Panc1 (cell line): Measurements from ENCODE around the gene TFDP1. TPM values are rescaled to one million over a fixed set of nuclear protein-coding genes. Genes with fewer than 3 reads are reported as not detected.

Experiments used
- ATAC-seq: fragments of 200-7000 bp; cut with Tn5 transposase; 2 replicates; pipeline ENCODE4 v1.9.1; 2020; ENCODE audit warnings: mild to moderate bottlenecking, moderate library complexity
- BruUV-seq: library from RNA; stranded (reverse); fragments of 400-500 nt; replicated peaks from 2 replicates; lab custom pipeline; 2021; lab: Mats Ljungman, UMichigan
- CTCF ChIA-PET: fragments of 300-600 bp; sonication (Branson Sonifier 250); formaldehyde crosslinking; loops from one replicate; lab custom pipeline; 2022; ENCODE audit warnings: antibody characterized with exemption; lab: Charles Lee
- POLR2A ChIA-PET: fragments of 300-600 bp; sonication (Branson Sonifier 250); formaldehyde crosslinking; loops from one replicate; lab custom pipeline; 2022; ENCODE audit warnings: antibody characterized with exemption; lab: Charles Lee
- DNase-seq: peaks from one replicate; pipeline ENCODE4 v3.0.0-alpha.2; 2010; ENCODE audit warnings: low read depth, low spot score
- H3K27ac ChIP-seq: 2 replicates; pipeline ENCODE4 v1.5.1; 2011; ENCODE audit warnings: mild to moderate bottlenecking, low read length, inconsistent platforms
- H3K27me3 ChIP-seq: fragments of 200-500 bp; sonication (Bioruptor generic); 2 replicates; pipeline ENCODE4 v1.6.0; 2014; ENCODE audit warnings: low read length, inconsistent platforms; ENCODE audit not compliant: control insufficient read depth, insufficient read depth
- H3K36me3 ChIP-seq: fragments of 200-500 bp; sonication (Bioruptor generic); 2 replicates; pipeline ENCODE4 v1.5.1; 2014; ENCODE audit warnings: inconsistent platforms, mild to moderate bottlenecking, low read length, moderate library complexity; ENCODE audit not compliant: control insufficient read depth, insufficient read depth
- H3K4me1 ChIP-seq: 2 replicates; pipeline ENCODE4 v1.5.1; 2011; ENCODE audit warnings: inconsistent platforms, mild to moderate bottlenecking, low read length, moderate library complexity; ENCODE audit not compliant: control insufficient read depth, insufficient read depth
- H3K4me3 ChIP-seq, 2 experiments: 2 replicates each; pipeline ENCODE4 v1.5.1; 2011 to 2012; ENCODE audit warnings: low read depth in 2 of 2, low read length in 2 of 2, mild to moderate bottlenecking in 2 of 2, inconsistent platforms in 1 of 2, moderate library complexity in 1 of 2
- H3K9me3 ChIP-seq: fragments of 200-500 bp; sonication (Bioruptor generic); 2 replicates; pipeline ENCODE4 v1.5.1; 2014; ENCODE audit warnings: low read depth, mild to moderate bottlenecking, inconsistent platforms, low read length, moderate library complexity; ENCODE audit not compliant: control insufficient read depth, insufficient read depth
- POLR2AphosphoS5 ChIP-seq: IDR thresholded peaks from 2 replicates; pipeline ENCODE4 v1.6.1; 2012; ENCODE audit warnings: mild to moderate bottlenecking, low read depth, low read length, moderate library complexity
- SIN3A ChIP-seq: IDR thresholded peaks from 2 replicates; pipeline ENCODE4 v1.6.1; 2012; ENCODE audit warnings: low read depth, mild to moderate bottlenecking, low read length, moderate library complexity, borderline replicate concordance; ENCODE audit not compliant: insufficient read depth
- TCF7L2 ChIP-seq: IDR thresholded peaks from 2 replicates; pipeline ENCODE4 v1.6.1; 2011; ENCODE audit warnings: mild to moderate bottlenecking, low read depth, low read length, inconsistent platforms
- in situ Hi-C: cut with HindIII; loops from 2 replicates; pipeline ENCODE4 v1.10.0; 2016; ENCODE audit warnings: low sequenced_read_pairs, low pct_unique_long_range_greater_than_20kb
- intact Hi-C: fragments of 100-400 bp; cut with micrococcal nuclease; formaldehyde crosslinking; loops from one replicate; pipeline ENCODE4 v1.10.0; 2022; ENCODE audit not compliant: unreplicated experiment
- total RNA-seq: library from RNA; stranded (reverse); gene quantifications from one replicate; pipeline ENCODE4 v1.2.1, GENCODE V29; 2021; ENCODE audit not compliant: unreplicated experiment
- TF ChIP-seq, protein P1 (sequence below), 2 experiments: IDR thresholded peaks; 2 replicates each; pipeline ENCODE4 v1.6.1; 2011 to 2012; ENCODE audit warnings: low read depth in 2 of 2, control low read depth in 1 of 2, low read length in 1 of 2, mild to moderate bottlenecking in 1 of 2, moderate library complexity in 1 of 2; ENCODE audit not compliant: insufficient read depth in 1 of 2
- TF ChIP-seq, protein P2 (sequence below): fragments of 450-650 bp; IDR thresholded peaks from 2 replicates; pipeline ENCODE4 v1.5.1; 2017; ENCODE audit warnings: mild to moderate bottlenecking

TFDP1 gene
- total RNA-seq, 1 experiment from 2014 or later, result 91.6 TPM

DNA sequence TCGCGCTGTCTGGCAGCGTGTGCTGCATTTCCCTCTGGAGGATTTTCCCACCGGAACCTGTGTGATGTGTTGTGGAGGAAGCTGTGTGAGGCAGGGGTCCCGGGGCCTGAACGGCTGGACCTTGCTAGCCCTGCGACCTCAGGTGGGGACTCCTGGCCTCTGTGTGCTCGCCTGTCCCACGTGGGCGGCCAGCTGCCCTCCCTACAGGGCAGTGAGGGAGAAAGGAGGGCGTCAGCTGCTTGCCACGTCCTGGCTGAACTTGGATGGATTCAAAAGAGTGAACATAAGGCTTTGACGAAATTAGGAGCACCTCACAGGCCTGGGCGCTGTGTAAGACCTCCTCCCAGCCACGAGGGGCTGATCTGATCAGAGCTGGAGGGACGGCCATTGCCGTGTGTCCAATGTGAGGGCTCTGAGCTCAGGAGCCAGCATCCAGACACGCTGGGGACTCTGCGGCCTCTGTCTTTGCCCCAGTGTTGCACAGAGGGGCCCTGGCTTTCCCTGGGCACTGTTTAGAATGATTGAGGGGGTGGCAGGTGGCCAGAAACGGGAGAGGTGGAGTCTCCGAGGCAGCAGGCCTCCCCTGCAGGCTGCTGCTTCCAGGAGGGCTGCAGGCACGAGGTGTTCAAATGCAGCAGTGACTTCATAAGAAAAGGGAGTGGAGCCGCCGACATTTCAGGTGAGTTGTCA lies 13.0 kb downstream of the TFDP1 start:
- no peaks in the 10 kb centered on the region for H3K36me3 ChIP-seq
- no TSS peak for BruUV-seq
- ATAC-seq, result no peak
- TF ChIP-seq, protein P1, sequence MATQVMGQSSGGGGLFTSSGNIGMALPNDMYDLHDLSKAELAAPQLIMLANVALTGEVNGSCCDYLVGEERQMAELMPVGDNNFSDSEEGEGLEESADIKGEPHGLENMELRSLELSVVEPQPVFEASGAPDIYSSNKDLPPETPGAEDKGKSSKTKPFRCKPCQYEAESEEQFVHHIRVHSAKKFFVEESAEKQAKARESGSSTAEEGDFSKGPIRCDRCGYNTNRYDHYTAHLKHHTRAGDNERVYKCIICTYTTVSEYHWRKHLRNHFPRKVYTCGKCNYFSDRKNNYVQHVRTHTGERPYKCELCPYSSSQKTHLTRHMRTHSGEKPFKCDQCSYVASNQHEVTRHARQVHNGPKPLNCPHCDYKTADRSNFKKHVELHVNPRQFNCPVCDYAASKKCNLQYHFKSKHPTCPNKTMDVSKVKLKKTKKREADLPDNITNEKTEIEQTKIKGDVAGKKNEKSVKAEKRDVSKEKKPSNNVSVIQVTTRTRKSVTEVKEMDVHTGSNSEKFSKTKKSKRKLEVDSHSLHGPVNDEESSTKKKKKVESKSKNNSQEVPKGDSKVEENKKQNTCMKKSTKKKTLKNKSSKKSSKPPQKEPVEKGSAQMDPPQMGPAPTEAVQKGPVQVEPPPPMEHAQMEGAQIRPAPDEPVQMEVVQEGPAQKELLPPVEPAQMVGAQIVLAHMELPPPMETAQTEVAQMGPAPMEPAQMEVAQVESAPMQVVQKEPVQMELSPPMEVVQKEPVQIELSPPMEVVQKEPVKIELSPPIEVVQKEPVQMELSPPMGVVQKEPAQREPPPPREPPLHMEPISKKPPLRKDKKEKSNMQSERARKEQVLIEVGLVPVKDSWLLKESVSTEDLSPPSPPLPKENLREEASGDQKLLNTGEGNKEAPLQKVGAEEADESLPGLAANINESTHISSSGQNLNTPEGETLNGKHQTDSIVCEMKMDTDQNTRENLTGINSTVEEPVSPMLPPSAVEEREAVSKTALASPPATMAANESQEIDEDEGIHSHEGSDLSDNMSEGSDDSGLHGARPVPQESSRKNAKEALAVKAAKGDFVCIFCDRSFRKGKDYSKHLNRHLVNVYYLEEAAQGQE (IDR thresholded peaks at IDR 0.05; ENCODE audit: insufficient read depth in 1 of 2, low read depth in 2 of 2, low read length in 1 of 2), result no peak
- TF ChIP-seq, protein P2, sequence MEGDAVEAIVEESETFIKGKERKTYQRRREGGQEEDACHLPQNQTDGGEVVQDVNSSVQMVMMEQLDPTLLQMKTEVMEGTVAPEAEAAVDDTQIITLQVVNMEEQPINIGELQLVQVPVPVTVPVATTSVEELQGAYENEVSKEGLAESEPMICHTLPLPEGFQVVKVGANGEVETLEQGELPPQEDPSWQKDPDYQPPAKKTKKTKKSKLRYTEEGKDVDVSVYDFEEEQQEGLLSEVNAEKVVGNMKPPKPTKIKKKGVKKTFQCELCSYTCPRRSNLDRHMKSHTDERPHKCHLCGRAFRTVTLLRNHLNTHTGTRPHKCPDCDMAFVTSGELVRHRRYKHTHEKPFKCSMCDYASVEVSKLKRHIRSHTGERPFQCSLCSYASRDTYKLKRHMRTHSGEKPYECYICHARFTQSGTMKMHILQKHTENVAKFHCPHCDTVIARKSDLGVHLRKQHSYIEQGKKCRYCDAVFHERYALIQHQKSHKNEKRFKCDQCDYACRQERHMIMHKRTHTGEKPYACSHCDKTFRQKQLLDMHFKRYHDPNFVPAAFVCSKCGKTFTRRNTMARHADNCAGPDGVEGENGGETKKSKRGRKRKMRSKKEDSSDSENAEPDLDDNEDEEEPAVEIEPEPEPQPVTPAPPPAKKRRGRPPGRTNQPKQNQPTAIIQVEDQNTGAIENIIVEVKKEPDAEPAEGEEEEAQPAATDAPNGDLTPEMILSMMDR, result no peak
- TF ChIP-seq SIN3A (no peak), POLR2AphosphoS5 (no peak), TCF7L2 (no peak)
- no peak overlapping the region for H3K4me3 ChIP-seq
- CTCF ChIA-PET, result no interaction called here
- H3K9me3 ChIP-seq, result no peaks in the 10 kb centered on the region
- no peaks in the 10 kb centered on the region for H3K4me1 ChIP-seq
- H3K27ac ChIP-seq, result no peak overlapping the region
- intact Hi-C loops (no loop called here), in situ Hi-C loops (no loop called here)
- POLR2A ChIA-PET, result no interaction called here
- DNase-seq, result no peak
- H3K27me3 ChIP-seq, result no peaks in the 10 kb centered on the region

DNA sequence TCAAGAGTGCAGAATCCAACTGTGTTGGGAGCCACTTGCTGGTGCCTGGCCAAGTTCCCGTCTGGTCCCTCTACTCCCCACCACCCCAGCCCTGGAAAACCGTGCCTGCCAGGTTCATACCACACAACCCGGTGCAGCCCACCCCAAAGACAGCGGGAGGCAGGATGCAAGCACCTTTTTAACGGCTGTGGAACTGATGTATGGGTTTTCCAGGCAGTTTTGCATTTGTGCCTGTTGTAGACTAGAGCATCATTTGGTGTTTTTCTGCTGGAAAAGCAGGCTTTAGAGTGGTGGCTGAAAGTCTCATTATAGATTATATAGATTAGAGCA lies 13.5 kb downstream of the TFDP1 start:
- intact Hi-C loops, result no loop called here
- in situ Hi-C loops, result no loop called here
- Histone ChIP-seq H3K4me3 (no peak overlapping the region), H3K9me3 (no peaks in the 10 kb centered on the region), H3K4me1 (no peaks in the 10 kb centered on the region), H3K27ac (no peak overlapping the region), H3K36me3 (no peaks in the 10 kb centered on the region), H3K27me3 (no peaks in the 10 kb centered on the region)
- no peak for DNase-seq
- ChIA-PET POLR2A (no interaction called here), CTCF (no interaction called here)
- no peak for ATAC-seq
- BruUV-seq, result no TSS peak
- TF ChIP-seq, protein P1 (IDR thresholded peaks at IDR 0.05; ENCODE audit: insufficient read depth in 1 of 2, low read depth in 2 of 2, low read length in 1 of 2), result no peak
- TF ChIP-seq SIN3A (no peak), POLR2AphosphoS5 (no peak), TCF7L2 (no peak)
- TF ChIP-seq, protein P2, result no peak
